HG03432 (cell line): ENCODE results near the gene CXCL10.
A peak's percentile ranks its signal among the peaks of the same experiment; 100 is the strongest.
"Not testable (repeated sequence)": the region's sequence is repeated elsewhere in the genome, so short reads cannot be mapped to it uniquely, and the experiment has no call there.

Experiments used
- ATAC-seq: cut with Tn5 transposase; IDR thresholded peaks from one replicate; pipeline ENCODE4 v1.9.1; 2021; ENCODE audit warnings: mild to moderate bottlenecking, moderate library complexity; ENCODE audit not compliant: unreplicated experiment

Gene CXCL10

GRCh38 chr4:76023389-76023788 lies at the start of gene CXCL10:
TSS of gene CXCL10 (minus strand) at chr4:76023497. CDS start at chr4:76023431, 66 bp downstream.
- peak; percentile 49 for ATAC-seq

GRCh38 chr4:76072760-76073159 lies 49.5 kb upstream of the CXCL10 start:
- ATAC-seq: no peak

GRCh38 chr4:76067652-76068286 lies 44.5 kb upstream of the CXCL10 start:
- no peak for ATAC-seq

- no peak for ATAC-seq
Observed at GRCh38 chr4:76066546-76066945, 43.2 kb upstream of the CXCL10 start.

- ATAC-seq: peak; percentile 62
Observed at GRCh38 chr4:76061982-76062381, 38.7 kb upstream of the CXCL10 start.

GRCh38 chr4:76061421-76061820 lies 38.1 kb upstream of the CXCL10 start:
- ATAC-seq: no peak

GRCh38 chr4:76060506-76060905 lies 37.2 kb upstream of the CXCL10 start:
- no peak for ATAC-seq

GRCh38 chr4:76059750-76060149 lies 36.5 kb upstream of the CXCL10 start:
- no peak for ATAC-seq

- no peak for ATAC-seq
Observed at GRCh38 chr4:76058888-76059426, 35.7 kb upstream of the CXCL10 start.

GRCh38 chr4:76058302-76058701 lies 35.0 kb upstream of the CXCL10 start:
- ATAC-seq: peak; percentile 54

GRCh38 chr4:76055421-76055820 lies 32.1 kb upstream of the CXCL10 start:
- no peak for ATAC-seq

GRCh38 chr4:76055016-76055415 lies 31.7 kb upstream of the CXCL10 start:
- peak; percentile 97 for ATAC-seq

- no peak for ATAC-seq
Observed at GRCh38 chr4:76053730-76054129, 30.4 kb upstream of the CXCL10 start.

- ATAC-seq: not testable (repeated sequence)
Observed at GRCh38 chr4:76050560-76051050, 27.3 kb upstream of the CXCL10 start.

- not testable (repeated sequence) for ATAC-seq
Observed at GRCh38 chr4:76049860-76050416, 26.6 kb upstream of the CXCL10 start.

GRCh38 chr4:76044686-76045085 lies 21.4 kb upstream of the CXCL10 start:
- not testable (repeated sequence) for ATAC-seq

GRCh38 chr4:76043306-76043705 lies 20.0 kb upstream of the CXCL10 start:
- ATAC-seq: not testable (repeated sequence)

GRCh38 chr4:76042241-76042998 lies 19.1 kb upstream of the CXCL10 start:
- not testable (repeated sequence) for ATAC-seq

- ATAC-seq: no peak
Observed at GRCh38 chr4:76036855-76037254, 13.6 kb upstream of the CXCL10 start.

- no peak for ATAC-seq
Observed at GRCh38 chr4:76035799-76036380, 12.6 kb upstream of the CXCL10 start, which contains the start of gene CXCL11. TSS of gene CXCL11 (minus strand) at chr4:76036070. CDS start at chr4:76035987, 83 bp downstream.

GRCh38 chr4:76035141-76035540 lies 11.8 kb upstream of the CXCL10 start:
- ATAC-seq: no peak
